Hepatocyte (in vitro differentiated cells): ENCODE data around the gene OR1A1. TPM values are rescaled to one million over a fixed set of nuclear protein-coding genes. Genes with fewer than 3 reads are reported as not detected.
"Not testable (repeated sequence)": the region's sequence is repeated elsewhere in the genome, so short reads cannot be mapped to it uniquely, and the experiment has no call there.

Experiments used
- DNase-seq: peaks from one replicate; pipeline ENCODE4 v3.0.0-alpha.2; 2016; ENCODE audit warnings: low spot score
- H2AFZ ChIP-seq: fragments of 200-600 bp; sonication (generic); 2 replicates; pipeline ENCODE4 v1.6.0; 2016; ENCODE audit warnings: antibody characterized with exemption, mild to moderate bottlenecking
- H3K27ac ChIP-seq: fragments of 200-600 bp; sonication (generic); 2 replicates; pipeline ENCODE4 v1.5.1; 2016; ENCODE audit warnings: mild to moderate bottlenecking
- H3K27me3 ChIP-seq: fragments of 200-600 bp; sonication (generic); 2 replicates; pipeline ENCODE4 v1.6.1; 2016
- H3K36me3 ChIP-seq: fragments of 200-600 bp; sonication (generic); replicated peaks from 2 replicates; pipeline ENCODE4 v1.5.1; 2016; ENCODE audit warnings: low read depth; ENCODE audit not compliant: insufficient read depth
- H3K4me1 ChIP-seq: fragments of 200-600 bp; sonication (generic); 2 replicates; pipeline ENCODE4 v1.5.1; 2016; ENCODE audit warnings: mild to moderate bottlenecking, moderate library complexity; ENCODE audit not compliant: insufficient read depth
- H3K4me2 ChIP-seq: fragments of 200-600 bp; sonication (generic); 2 replicates; pipeline ENCODE4 v1.6.0; 2016
- H3K4me3 ChIP-seq: fragments of 200-600 bp; sonication (generic); 2 replicates; pipeline ENCODE4 v1.5.1; 2016; ENCODE audit warnings: mild to moderate bottlenecking
- H3K79me2 ChIP-seq: fragments of 200-600 bp; sonication (generic); 2 replicates; pipeline ENCODE4 v1.6.0; 2017; ENCODE audit warnings: mild to moderate bottlenecking
- H3K9me2 ChIP-seq: fragments of 200-600 bp; sonication (generic); replicated peaks from 2 replicates; pipeline ENCODE4 v1.6.0; 2017; ENCODE audit warnings: mild to moderate bottlenecking; ENCODE audit not compliant: insufficient read depth
- H3K9me3 ChIP-seq: fragments of 200-600 bp; sonication (generic); 2 replicates; pipeline ENCODE4 v1.5.1; 2016; ENCODE audit warnings: low read depth, mild to moderate bottlenecking
- H4K20me1 ChIP-seq: fragments of 200-600 bp; sonication (generic); 2 replicates; pipeline ENCODE4 v1.6.0; 2016; ENCODE audit warnings: mild to moderate bottlenecking; ENCODE audit not compliant: insufficient read depth, poor library complexity, severe bottlenecking
- EZH2 ChIP-seq: fragments of 200-600 bp; sonication (generic); IDR thresholded peaks from 2 replicates; pipeline ENCODE4 v1.6.1; 2016; ENCODE audit warnings: antibody characterized with exemption, mild to moderate bottlenecking, borderline replicate concordance
- EZH2phosphoT487 ChIP-seq: fragments of 200-600 bp; sonication (generic); IDR thresholded peaks from one replicate; pipeline ENCODE4 v1.6.1; 2018; ENCODE audit warnings: antibody characterized with exemption, mild to moderate bottlenecking, low read depth, moderate library complexity; ENCODE audit not compliant: unreplicated experiment, severe bottlenecking
- WGBS: methylation state at CpG from one replicate; pipeline ENCODE4 v1.1.6; 2016; ENCODE audit warnings: low lambda C conversion rate; ENCODE audit errors: missing lambda C conversion rate; 5-methylcytosine and 5-hydroxymethylcytosine counted together
- polyA plus RNA-seq: library from polyadenylated mRNA; unstranded; fragments of >200 nt; fragmentation: Nextera tagmentation; extraction: Ambion mirVana; gene quantifications from 2 replicates; pipeline ENCODE4 v1.2.1, GENCODE V29; 2016
- total RNA-seq: library from RNA; depleted of rRNA; stranded (reverse); fragments of >200 nt; gene quantifications from 2 replicates; pipeline ENCODE4 v1.2.3, GENCODE V29; 2014
- TF ChIP-seq, protein P1 (sequence below): fragments of 200-600 bp; sonication (generic); IDR thresholded peaks from 2 replicates; pipeline ENCODE4 v1.5.1; 2016; ENCODE audit warnings: antibody characterized with exemption, mild to moderate bottlenecking; ENCODE audit not compliant: poor library complexity

Gene OR1A1
- total and polyA plus RNA-seq, 2 experiments from 2014 or later = not detected

DNA sequence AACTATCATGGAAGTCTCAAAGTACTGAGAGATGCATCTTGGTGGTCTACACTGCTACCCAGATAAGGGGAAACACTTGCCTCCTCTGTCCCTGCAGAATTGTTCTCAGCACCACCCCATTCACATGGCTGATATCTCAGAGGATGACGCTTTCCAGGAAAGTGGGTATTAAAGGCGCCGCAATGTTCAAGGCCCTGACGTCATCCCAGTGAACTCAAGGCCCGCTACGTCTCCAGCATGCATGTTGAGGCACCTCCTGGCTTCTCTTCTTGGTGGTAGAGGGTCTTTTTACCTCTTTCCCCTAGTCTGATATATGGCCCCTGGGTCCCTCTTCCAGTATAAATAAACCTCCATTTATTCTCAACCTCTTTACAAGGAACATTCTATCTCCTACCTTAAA, 1.0 kb downstream of the OR1A1 start:
- Histone ChIP-seq H2AFZ (no peak overlapping the region), H3K27me3 (no peaks in the 10 kb centered on the region), H3K4me2 (no peak overlapping the region), H4K20me1 (no peaks in the 10 kb centered on the region), H3K79me2 (no peaks in the 10 kb centered on the region), H3K27ac (no peak overlapping the region), H3K4me3 (no peak overlapping the region), H3K9me2 (no peaks in the 10 kb centered on the region), H3K9me3 (no peaks in the 10 kb centered on the region), H3K4me1 (no peaks in the 10 kb centered on the region), H3K36me3 (no peaks in the 10 kb centered on the region)
- DNase-seq = no peak
- 65% methylated on average over 6 of the region's 6 CpGs for WGBS
- TF ChIP-seq EZH2phosphoT487 (no peak), EZH2 (no peak)
- TF ChIP-seq, protein P1, sequence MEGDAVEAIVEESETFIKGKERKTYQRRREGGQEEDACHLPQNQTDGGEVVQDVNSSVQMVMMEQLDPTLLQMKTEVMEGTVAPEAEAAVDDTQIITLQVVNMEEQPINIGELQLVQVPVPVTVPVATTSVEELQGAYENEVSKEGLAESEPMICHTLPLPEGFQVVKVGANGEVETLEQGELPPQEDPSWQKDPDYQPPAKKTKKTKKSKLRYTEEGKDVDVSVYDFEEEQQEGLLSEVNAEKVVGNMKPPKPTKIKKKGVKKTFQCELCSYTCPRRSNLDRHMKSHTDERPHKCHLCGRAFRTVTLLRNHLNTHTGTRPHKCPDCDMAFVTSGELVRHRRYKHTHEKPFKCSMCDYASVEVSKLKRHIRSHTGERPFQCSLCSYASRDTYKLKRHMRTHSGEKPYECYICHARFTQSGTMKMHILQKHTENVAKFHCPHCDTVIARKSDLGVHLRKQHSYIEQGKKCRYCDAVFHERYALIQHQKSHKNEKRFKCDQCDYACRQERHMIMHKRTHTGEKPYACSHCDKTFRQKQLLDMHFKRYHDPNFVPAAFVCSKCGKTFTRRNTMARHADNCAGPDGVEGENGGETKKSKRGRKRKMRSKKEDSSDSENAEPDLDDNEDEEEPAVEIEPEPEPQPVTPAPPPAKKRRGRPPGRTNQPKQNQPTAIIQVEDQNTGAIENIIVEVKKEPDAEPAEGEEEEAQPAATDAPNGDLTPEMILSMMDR = no peak

DNA sequence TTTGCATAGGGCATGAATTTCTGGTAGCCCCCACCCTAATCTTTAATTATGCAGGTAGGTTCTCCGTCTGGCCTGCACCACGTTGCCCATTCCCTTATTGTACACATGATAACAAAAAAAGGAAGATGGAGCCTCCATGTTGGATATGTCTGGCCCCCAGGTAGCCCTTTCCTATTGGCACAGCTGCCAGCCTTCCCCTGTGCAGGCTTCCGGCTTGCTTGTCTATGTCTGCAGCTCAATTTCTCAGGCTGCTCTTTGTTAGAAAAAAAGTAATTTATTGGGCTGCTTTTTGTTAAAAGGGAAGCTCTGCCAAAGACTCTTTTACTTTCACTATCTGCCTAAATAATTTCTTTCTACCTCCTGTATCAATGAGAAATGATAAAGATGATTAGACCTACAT, 5.5 kb downstream of the OR1A1 start:
- Histone ChIP-seq H3K4me1 (no peaks in the 10 kb centered on the region), H3K79me2 (no peaks in the 10 kb centered on the region), H3K9me3 (no peaks in the 10 kb centered on the region), H3K36me3 (no peaks in the 10 kb centered on the region), H3K4me3 (no peak overlapping the region), H3K27me3 (no peaks in the 10 kb centered on the region), H4K20me1 (no peaks in the 10 kb centered on the region), H3K9me2 (no peaks in the 10 kb centered on the region), H3K27ac (no peak overlapping the region), H2AFZ (no peak overlapping the region), H3K4me2 (no peak overlapping the region)
- WGBS = 76% methylated on average over 3 of the region's 3 CpGs
- no peak for TF ChIP-seq EZH2
- TF ChIP-seq, protein P1 = no peak
- no peak for TF ChIP-seq EZH2phosphoT487
- no peak for DNase-seq

DNA sequence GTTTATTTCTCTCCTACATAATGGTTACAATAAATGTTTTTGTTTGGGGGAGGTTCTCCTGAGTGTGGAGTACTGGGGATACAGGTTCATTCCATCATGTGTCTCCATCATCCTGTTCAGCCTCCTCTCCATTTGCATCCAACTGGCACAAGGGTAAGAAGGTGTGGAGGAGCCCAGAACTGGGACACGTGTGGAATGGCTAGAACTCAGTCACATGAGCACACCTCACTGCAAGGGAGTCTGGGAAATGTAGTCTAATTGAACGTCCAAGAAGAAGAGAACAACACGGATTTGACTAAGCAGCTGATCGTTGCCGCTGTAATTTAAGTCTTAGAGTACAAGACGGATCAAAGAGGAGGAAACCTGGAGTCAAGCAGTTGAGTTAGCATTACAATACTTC, 6.1 kb downstream of the OR1A1 start:
- Histone ChIP-seq H3K9me3 (no peaks in the 10 kb centered on the region), H3K4me1 (no peaks in the 10 kb centered on the region), H4K20me1 (no peaks in the 10 kb centered on the region), H3K27ac (no peak overlapping the region), H3K9me2 (no peaks in the 10 kb centered on the region), H3K27me3 (no peaks in the 10 kb centered on the region), H2AFZ (no peak overlapping the region), H3K4me2 (no peak overlapping the region), H3K36me3 (no peaks in the 10 kb centered on the region), H3K4me3 (no peak overlapping the region), H3K79me2 (no peaks in the 10 kb centered on the region)
- TF ChIP-seq, protein P1 = no peak
- no peak for TF ChIP-seq EZH2
- no peak for TF ChIP-seq EZH2phosphoT487
- no peak for DNase-seq
- WGBS = 62% methylated on average over 6 of the region's 6 CpGs

DNA sequence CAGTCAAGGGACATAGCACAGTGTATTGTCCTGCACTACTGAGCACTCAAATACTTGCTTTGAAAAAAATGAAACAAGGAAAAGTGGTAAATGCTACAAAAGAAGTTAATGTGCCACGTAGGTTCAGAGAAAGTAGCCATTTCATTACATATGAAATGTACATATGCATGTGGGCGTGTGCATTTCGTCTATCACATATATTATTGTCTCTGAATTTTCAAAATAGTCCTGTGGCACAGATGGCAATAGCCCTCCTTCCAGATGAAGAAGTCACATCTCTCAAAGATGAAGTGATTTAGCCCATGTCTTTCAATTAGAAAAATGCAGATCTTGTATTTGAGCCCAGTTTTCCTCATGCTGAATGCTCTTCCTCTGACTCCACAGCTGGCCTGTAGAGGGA, 12.5 kb downstream of the OR1A1 start:
- H3K9me3 ChIP-seq, H3K4me2 ChIP-seq, H4K20me1 ChIP-seq, H3K9me2 ChIP-seq, H3K27me3 ChIP-seq, DNase-seq, H2AFZ ChIP-seq, H3K4me1 ChIP-seq, H3K79me2 ChIP-seq, H3K4me3 ChIP-seq, H3K36me3 ChIP-seq, H3K27ac ChIP-seq: not testable (repeated sequence)
- 34% methylated on average over 3 of the region's 3 CpGs for WGBS
